ENCODE measurements around the gene KDM4D.

KDM4D gene

DNA sequence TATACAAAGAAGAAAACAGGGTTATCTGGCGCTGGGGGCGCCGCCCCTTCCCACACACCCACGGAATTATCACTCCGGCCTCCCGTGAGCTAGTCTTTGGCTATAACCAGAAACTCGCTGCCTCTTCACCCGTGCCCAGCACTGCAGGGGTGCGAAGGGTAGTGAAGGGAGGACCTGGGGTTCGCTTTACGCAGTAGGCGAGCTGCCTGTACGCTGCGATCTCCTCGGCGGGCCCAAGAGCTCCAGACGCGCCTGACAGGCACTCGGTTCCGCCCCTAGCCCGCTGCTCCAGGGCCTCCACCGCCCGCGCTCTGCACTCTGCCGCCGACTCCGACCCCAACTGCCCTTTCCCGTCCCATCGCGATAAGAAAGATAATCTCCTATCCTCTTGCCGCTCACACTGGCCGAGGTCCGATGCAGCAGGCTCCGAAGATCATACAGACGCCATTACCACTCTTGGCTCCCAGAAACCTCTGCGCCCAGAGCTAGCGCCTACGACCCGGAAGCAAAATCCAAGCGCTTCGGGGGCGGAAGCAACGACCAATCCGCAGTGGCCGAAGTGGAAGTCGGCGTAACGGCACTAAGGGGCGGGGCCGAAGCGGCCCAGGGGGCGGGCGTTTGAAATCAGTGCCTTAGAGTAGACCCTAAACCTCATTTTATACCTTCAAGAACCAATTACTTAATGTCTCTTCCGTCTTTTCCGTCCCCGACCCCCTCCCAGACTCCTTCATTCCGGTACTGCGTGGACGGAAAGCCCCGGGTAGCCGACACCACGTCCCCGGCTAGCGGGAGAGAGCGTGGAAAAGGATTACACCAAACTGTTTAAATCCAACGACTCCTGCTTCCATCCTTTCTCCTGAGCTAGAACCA lies at the start of gene KDM4D, which contains the start of gene CWC15:
Gene KDM4D, plus strand, starts transcription at position 611 of the 870 bp plus-strand sequence. CDS start 23,664 bp downstream, outside the sequence.
Gene CWC15, minus strand, starts transcription at position 458 of the 870 bp plus-strand sequence. CDS start 1,371 bp downstream, outside the sequence.
- TF ChIP-seq, protein P1, sequence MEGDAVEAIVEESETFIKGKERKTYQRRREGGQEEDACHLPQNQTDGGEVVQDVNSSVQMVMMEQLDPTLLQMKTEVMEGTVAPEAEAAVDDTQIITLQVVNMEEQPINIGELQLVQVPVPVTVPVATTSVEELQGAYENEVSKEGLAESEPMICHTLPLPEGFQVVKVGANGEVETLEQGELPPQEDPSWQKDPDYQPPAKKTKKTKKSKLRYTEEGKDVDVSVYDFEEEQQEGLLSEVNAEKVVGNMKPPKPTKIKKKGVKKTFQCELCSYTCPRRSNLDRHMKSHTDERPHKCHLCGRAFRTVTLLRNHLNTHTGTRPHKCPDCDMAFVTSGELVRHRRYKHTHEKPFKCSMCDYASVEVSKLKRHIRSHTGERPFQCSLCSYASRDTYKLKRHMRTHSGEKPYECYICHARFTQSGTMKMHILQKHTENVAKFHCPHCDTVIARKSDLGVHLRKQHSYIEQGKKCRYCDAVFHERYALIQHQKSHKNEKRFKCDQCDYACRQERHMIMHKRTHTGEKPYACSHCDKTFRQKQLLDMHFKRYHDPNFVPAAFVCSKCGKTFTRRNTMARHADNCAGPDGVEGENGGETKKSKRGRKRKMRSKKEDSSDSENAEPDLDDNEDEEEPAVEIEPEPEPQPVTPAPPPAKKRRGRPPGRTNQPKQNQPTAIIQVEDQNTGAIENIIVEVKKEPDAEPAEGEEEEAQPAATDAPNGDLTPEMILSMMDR (IDR thresholded peaks at IDR 0.05; ENCODE audit: extremely low read depth, insufficient read depth, missing control alignments): no peak
- peak; percentile 92 for DNase-seq (ENCODE audit: low spot score)
- in situ Hi-C loops (cut with MboI; ENCODE audit: low pct_unique_long_range_greater_than_20kb, low sequenced_read_pairs, unreplicated experiment): no loop called here

DNA sequence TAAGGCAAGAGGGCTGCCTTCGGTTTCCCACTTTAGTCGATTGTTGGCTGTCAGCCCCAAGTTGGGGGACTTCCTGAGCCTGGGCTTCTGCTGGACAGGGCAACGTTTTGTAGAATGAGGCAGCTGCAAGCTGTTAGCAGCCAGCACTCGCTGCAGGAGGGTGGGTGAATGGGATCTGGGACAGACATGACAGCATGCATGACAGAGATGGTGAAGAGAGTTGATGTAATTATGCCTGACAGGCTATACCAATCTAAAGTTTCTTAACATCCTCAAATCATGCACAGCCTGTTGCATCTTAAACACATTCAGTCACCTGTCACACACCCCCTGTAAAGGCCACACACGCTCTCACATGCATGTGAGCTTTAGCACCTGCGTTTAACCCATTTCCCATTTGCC lies 49.3 kb upstream of the KDM4D start:
- in situ Hi-C loops (cut with MboI; ENCODE audit: low pct_unique_long_range_greater_than_20kb, low sequenced_read_pairs, unreplicated experiment): no loop called here
- no peak for DNase-seq (ENCODE audit: low spot score)
- TF ChIP-seq, protein P1 (IDR thresholded peaks at IDR 0.05; ENCODE audit: extremely low read depth, insufficient read depth, missing control alignments): no peak

DNA sequence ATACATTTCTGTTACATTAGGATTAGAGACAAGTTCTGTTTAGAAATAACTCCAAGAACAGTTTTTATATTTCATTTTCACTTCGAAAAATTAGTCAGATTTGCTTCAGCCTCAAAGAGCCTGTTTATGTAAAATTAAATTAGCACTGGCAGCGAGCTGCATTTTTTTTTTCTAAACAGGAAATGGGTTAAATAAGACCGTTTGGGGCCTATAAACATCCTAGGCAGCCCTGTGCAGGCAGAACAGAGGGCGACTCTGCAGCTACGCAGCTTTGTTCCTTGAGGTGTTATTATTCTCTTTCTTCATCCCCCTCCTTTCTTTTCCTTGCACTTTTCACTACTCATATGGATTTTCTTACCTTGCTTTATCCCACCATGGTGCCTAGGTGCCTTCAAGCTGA lies 48.9 kb upstream of the KDM4D start:
- TF ChIP-seq, protein P1 (IDR thresholded peaks at IDR 0.05; ENCODE audit: extremely low read depth, insufficient read depth, missing control alignments): no peak
- in situ Hi-C loops (cut with MboI; ENCODE audit: low pct_unique_long_range_greater_than_20kb, low sequenced_read_pairs, unreplicated experiment): no loop called here
- DNase-seq (ENCODE audit: low spot score): no peak

DNA sequence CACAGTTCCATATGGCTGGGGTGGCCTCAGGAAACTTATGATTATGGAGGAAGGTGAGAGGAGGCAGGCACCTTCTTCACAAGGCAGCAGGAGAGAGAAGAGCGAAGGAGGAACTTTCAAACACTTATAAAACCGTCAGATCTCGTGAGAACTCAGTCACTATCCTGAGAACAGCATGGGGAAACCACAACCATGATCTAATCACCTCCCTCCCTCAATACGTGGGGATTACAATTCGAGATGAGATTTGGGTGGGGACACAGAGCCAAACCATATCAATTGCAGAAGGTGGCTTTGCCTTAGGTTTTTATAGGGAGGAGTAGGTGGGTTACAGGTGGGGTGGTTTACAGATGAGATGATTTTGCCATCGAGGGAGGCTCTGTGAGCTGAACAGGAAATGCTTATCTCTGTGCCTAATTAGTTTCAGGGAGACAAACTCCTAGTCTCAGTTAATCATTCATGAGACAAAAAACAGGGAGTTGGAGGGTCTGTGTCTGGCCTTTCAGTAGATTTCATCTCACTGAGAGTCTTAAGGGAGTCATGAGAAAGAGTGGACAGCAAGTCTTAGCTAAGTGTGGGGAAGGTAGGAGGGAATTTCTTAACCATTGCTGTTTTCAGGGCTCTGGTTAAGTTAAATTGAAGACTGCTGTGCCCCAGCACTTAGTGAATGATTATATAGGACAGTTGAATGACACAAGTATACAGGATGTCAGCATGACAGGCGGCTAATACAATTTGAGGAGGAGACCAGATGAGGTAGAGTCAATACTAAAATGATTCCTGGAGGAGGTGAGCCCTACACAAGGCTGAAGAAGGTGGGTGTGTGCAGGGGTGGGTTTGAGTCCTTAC lies 47.9 kb upstream of the KDM4D start:
- in situ Hi-C loops (cut with MboI; ENCODE audit: low pct_unique_long_range_greater_than_20kb, low sequenced_read_pairs, unreplicated experiment): no loop called here
- no peak for DNase-seq (ENCODE audit: low spot score)
- TF ChIP-seq, protein P1 (IDR thresholded peaks at IDR 0.05; ENCODE audit: extremely low read depth, insufficient read depth, missing control alignments): no peak

DNA sequence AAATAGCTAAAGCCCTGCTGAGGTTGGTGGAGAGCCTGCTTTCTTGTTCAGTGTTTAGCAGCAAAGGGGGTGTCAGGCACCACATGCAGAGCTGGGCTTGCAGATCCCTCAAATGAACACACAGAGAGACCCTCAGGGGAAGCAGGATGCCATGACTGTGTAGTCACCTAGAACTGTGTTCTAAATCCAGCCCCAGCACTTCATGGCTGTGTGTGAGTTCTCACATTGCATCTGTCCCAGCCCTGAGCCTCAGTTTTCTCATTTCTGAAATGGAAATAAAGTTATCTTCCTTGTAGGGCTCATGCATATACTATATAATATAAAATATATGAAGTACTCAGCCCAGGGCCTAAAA lies 47.3 kb upstream of the KDM4D start:
- no peak for DNase-seq (ENCODE audit: low spot score)
- TF ChIP-seq, protein P1 (IDR thresholded peaks at IDR 0.05; ENCODE audit: extremely low read depth, insufficient read depth, missing control alignments): no peak
- in situ Hi-C loops (cut with MboI; ENCODE audit: low pct_unique_long_range_greater_than_20kb, low sequenced_read_pairs, unreplicated experiment): no loop called here

DNA sequence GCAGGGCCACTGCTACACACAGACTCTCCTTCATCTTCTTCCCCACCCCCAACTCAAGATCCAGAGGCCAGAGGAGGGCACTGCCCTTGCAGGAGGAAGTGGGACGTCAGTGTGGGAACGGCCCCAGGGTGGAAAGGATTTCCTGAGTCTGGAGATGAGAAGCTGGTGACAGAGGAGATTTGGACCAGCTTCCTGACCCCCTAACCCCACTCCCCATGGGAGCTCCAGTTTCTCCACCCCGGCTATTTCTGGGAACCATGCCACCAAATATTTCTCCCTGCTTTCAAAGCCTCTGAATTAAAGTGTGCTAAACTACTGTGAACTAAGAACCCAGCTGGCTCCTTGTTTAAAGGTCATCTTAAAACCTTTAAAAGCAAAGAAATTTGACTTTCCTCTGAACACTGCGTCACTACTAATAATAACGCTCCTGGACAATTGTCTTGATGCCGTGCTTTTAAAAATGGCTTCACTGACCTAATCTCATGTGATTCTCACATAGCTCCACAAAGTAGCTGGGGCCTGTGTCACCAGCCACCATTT lies 46.7 kb upstream of the KDM4D start:
- DNase-seq (ENCODE audit: low spot score): no peak
- in situ Hi-C loops (cut with MboI; ENCODE audit: low pct_unique_long_range_greater_than_20kb, low sequenced_read_pairs, unreplicated experiment): no loop called here
- TF ChIP-seq, protein P1 (IDR thresholded peaks at IDR 0.05; ENCODE audit: extremely low read depth, insufficient read depth, missing control alignments): no peak

Measured in GM13977 (cell line).